ENCODE results near the gene USP38. TPM values are rescaled to one million over a fixed set of nuclear protein-coding genes. Genes with fewer than 3 reads are reported as not detected.
"Not testable (repeated sequence)": the region's sequence is repeated elsewhere in the genome, so short reads cannot be mapped to it uniquely, and the experiment has no call there.

The USP38 gene
- total RNA-seq, 1 experiment from 2014 or later = 12.6 TPM

DNA sequence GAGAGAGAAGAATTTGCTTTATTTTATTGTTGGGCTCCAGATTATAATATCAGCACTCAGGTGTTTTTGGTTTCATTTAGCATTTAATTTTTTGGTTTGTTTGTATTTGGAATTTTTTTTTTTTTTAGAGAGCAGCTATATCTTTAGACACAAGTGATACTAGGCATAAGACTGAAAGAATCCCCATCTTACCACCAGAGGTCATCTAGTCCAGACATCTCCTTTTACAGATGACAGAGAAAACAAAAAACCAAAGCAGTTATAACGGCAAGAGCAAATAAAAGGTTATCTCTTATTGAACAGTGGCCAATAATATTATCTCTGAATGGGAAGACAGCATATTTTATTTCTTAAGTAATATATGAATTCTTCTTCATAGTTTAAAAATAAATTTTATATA, 22.8 kb downstream of the USP38 start:
- no peak for DNase-seq (ENCODE audit: extremely low read depth, low read depth)

DNA sequence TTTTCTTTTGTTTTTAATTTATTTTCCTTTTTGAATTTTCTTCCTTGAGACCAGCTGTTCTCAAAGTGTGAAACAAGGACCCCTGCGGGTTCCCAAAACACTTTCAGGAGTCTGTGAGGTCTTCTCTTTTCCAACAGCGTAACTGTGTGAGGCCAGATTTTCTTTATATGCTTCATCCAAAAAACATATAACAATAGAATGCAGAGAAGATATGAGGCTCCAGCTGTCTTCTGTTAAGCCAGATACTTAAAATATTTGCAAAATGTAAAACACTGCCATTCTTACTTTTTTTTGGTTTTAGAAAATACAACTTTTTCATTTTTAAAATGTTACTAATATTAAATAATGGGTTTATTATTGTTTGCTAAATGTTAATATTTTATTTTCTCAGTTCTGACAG, 27.8 kb downstream of the USP38 start:
- DNase-seq (ENCODE audit: extremely low read depth, low read depth) = no peak

DNA sequence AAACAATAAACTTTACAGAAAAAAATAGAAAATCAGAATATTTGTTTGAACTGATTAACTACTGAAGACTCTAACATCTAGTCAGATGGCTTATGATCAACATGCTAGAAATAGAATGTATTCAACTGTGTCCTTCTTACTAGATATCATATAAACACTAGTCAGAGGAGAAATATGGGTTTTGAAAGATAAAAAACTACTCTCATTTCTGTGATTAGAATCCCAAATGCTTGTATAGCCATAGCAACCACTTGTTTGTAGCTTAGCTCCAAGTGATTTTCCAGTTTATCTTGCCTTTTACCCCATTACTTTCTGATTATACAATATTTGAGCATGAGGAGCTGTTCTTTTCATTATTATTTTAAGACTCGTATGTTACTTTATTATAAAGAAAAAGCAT, 31.2 kb downstream of the USP38 start:
- no peak for DNase-seq (ENCODE audit: extremely low read depth, low read depth)

DNA sequence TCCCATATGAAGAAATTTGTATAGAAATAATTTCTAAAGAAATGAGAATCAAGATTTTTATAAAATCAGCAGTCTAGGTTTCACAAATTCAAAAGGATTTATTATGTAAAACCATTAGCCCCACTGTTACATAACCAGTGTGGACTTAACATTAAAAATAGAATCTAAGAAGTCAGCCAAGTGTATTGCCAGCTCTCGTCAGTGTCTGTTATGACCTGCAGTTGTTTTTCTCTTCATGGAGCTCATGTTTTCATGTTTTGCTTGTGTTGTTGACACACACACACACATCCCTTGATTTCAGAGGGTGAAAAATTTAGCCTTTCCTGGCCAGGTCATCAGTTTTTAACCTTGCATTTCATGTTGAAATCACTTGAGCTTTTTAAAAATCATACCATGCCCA, 39.5 kb downstream of the USP38 start:
- no peak for DNase-seq (ENCODE audit: extremely low read depth, low read depth)

DNA sequence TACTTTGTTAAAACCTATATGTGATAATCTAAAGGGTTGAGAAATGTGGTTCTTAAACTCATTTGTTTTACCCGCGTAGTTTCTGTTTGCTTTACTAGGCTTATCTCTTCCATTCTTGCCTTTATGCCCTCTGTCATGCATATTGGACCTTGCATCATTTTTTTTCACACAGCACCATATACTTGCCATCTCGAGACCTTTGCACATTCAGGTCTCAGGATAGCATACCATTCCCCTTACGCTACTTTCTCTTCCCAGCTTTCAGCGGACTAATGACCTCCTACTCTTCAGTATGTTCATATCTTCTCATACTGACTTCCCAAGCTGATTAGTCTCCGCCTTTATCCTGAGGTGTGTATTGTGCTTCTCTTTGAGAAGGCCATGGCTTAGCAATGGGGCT, 40.5 kb downstream of the USP38 start:
- DNase-seq (ENCODE audit: extremely low read depth, low read depth) = no peak

DNA sequence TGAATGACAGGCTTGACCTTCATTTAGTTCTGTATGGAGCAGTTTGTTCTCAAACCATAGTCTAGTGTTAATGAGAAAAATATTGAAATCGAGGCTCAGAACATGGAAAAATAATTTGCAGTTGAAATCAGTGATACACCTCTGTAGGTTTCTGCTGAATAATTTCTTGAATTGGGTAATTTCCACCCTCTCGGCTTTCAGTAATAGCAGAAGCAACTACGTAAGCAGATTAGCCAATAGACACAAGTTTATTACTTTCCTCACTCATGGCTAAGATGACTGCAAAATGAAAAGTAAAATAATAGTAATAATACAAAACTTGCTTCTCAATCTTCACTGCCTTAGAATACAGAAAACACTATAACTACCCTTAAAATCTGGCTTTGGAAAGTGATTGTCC, 46.0 kb downstream of the USP38 start:
- no peak for DNase-seq (ENCODE audit: extremely low read depth, low read depth)

DNA sequence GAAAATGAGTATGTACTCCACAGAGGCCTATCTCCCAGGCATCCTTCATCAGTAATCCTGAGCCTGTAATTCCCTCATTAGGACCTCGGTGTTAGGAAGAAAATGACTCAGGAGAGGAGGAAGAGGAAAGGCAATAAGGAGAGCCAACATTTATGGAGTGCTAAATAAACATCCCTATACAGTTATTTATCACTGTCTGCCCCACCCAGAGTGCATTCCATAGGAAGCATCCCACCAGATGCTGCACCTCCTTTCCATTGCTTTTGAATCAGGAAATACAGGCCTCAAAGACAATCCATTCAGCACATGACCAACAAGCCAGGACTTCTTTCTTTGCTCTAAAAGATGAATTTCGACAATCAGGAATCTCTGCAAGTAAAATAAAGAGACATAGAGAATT, 47.6 kb downstream of the USP38 start:
- DNase-seq (ENCODE audit: extremely low read depth, low read depth) = no peak

DNA sequence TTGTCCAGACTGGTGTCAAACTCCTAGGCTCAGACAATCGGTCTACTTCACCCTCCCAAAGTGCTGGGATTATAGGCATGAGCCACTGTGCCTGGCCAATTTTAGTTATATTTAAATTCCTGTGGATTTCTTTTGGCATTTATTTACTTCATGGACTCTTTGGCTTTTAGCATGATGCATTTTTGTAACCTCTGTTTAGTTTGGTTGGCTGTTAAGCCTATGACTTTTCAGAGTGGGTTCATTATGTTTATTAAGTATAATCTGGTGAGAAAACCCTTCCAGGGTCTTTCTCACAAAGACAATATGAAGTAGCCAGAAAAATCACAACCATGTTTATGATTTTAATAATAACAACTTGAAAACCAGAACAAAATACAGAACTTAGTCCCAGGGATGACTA, 49.4 kb downstream of the USP38 start:
- no peak for DNase-seq (ENCODE audit: extremely low read depth, low read depth)

DNA sequence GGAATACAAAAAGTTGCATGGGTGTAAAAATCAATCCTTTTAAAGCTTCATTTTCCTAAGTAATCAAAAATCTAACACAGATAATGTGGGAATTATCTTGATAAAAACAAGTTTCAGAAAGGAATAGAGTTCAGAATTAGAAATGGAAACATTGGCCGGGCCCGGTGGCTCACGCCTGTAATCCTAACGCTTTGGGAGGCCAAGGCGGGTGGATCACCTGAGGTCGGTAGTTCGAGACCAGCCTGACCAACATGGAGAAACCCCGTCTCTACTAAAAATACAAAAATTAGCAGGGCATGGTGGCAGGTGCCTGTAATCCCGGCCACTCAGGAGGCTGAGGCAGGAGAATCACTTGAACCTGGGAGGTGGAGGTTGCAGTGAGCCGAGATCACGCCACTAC, 52.5 kb downstream of the USP38 start:
- not testable (repeated sequence) for DNase-seq (ENCODE audit: extremely low read depth, low read depth)

DNA sequence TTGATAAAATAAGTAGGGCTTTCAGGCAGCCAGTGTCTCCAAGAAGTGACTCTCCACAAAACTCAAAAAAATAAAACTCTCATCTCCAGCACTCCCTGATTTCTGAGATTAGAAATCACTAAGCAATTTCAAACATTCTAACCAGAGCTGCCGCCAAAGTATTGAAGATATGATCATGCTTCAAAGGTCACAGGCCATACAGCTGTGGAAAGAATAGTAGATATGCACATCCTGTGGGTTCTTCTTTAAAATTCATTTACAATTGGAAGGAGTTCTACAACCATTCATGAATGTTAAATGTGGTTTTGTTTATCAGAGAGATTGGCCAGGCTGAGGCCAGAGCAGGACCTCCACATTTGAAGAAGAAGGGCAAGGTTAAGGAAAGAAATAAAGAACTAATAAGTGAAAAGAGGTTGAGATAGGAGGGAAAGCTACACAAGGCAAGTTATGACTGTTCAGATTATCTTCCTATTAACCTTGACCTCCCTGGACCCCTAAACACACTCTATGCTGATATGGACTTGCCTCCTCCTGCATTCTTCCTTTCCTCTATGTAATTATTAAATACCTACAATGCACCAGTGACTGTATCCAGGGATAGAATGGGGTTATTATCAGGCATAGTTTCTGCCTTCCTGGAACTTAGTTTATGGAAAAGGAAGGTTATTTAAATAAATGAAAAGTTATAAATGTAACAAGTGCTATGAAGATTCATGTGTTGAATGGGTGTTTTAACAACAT, 56.4 kb downstream of the USP38 start:
- no peak for DNase-seq (ENCODE audit: extremely low read depth, low read depth)

DNA sequence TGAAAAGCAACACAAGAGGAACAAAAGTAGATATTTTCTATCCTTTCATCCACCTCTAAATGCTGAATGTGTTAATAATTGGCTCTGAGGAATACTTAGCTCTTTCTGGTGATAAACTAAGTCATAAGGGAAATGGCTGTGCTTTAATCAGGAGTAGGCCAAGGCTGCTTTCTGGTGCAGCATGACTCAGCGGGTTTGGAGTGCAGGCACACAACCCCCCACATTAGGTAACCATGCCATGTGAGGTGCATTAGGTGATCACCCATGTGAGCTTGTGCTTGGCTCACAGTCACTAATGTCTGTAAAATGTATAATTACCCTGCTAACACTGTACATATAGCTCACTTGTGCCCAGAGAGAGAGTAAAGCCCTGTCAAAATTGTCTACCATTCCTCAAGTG, 57.2 kb downstream of the USP38 start:
- no peak for DNase-seq (ENCODE audit: extremely low read depth, low read depth)

DNA sequence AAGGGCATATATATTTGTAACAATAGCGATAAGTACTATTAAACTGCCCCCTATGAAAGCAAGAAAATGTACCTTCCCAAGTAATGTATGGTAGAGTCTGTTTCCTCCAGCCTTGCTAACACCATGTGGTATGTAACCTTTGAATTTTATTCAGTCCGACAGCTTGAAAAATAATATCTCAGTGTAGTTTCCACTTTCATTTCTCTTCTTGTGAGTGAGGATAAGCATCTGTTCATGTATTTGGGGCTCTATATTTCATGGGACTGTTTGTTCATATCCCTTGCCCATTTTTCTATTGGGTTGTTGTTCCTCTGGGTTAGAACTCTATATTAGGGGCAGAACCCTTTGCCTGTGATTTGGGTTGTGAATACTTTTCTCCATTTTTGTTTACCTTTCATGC, 58.3 kb downstream of the USP38 start:
- DNase-seq (ENCODE audit: extremely low read depth, low read depth) = no peak

DNA sequence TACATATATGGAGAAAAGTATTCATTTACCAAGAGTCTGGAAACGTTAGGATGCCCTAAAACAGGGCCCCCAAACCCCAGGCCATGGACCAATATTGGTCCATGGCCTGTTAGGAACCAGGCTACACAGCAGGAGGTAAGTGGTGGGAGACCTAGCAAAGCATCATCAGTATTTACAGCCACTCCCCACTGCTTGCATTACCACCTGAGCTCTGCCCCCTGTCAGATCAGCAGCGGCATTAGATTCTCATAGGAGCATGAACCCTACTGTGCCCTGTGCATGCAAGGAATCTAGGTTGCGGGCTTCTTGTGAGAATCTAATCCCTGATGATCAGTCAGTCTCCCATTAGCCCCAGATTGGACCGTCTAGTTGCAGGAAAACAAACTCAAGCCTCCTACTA, 62.3 kb downstream of the USP38 start:
- no peak for DNase-seq (ENCODE audit: extremely low read depth, low read depth)

DNA sequence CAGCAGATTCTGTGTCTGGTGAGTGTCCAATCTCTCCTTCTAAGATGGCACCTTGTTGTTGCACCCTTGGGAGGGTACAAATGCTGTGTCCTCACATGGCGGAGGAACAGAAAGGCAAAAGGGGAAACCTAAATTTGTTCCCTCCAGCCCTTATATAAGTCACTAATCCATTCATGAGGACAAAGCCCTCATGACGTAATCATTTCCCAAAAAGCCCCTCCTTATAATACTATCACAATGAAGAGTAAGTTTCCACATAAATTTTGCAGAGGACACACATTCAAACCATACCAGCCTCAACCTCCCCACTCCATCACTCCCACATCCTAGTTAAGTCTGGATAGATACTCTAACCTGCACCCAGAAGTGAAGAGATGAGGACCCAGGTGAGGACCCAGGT, 63.1 kb downstream of the USP38 start:
- DNase-seq (ENCODE audit: extremely low read depth, low read depth) = no peak

DNA sequence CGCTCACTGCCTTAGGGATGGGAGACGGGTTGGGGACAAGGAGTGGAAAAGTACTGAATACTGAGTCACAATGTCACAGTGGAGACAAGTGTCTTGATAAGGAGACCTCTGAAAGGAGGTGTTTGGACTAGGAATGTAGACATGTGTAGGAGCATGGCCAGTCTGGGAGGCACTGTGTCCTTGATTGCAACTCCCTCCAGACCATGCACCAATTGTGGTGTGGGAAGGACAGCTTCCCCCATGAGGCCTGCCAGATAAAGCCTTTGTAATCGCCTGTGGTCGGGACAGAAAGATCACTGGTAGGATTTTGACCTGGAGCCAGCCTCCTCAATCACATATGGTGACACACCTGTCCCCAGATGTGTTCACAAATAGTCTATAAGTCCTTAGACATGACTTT, 64.1 kb downstream of the USP38 start:
- no peak for DNase-seq (ENCODE audit: extremely low read depth, low read depth)

DNA sequence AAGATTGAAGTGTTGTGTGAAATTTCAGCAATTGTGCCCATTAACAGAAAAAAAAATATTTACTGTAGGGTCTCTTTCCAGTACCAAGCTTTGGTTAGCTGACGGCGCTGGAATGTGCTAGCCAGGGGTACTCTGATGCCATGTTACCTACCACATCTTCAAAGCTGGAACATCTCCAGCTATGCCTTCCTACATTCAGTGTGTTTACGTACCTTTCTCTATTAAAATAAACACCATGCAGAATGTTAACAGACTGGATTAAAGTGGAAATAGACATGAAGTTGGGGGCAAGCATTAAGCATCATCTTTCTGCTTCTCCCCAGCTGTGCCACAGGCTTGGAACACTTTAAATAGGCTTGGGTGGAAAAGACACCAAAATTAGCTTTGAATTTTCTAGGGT, 65.9 kb downstream of the USP38 start:
- DNase-seq (ENCODE audit: extremely low read depth, low read depth) = peak; percentile 33

DNA sequence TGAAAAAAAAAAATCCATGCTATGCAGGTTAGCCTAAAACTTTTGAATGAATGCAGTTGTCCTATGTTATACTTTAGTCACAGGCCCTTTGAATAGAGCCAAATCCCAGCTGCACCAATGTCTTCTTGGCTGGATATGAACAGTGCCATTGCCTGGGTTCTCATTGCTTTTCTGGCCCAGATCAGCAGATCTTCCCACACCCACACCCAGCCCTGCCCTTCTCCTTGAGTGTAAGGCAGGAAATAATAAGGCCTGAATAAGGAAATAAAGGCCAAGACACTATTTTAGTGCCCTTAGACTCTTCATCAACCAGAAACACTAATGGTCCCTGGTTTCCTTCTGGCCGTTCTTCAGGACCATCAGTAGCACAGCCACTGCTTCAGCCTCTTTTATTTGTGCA, 66.6 kb downstream of the USP38 start:
- no peak for DNase-seq (ENCODE audit: extremely low read depth, low read depth)

DNA sequence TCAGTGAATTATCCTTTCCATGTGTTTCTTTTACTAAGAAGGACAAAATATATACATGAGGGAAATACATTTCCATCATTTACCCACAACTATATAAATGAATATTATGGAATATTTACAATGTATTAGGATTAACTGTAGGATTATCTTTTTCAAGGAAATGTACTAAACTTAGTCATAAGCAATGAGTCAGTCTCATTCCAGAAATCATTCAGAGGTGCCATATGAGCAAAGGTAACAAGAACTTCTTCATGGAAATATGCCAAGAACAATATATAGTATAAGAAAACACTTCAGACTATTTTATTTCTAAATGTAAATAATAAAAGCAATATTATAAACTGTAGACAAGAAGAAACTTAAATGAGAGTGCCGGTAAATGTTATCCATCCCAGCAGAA, 67.1 kb downstream of the USP38 start:
- no peak for DNase-seq (ENCODE audit: extremely low read depth, low read depth)

DNA sequence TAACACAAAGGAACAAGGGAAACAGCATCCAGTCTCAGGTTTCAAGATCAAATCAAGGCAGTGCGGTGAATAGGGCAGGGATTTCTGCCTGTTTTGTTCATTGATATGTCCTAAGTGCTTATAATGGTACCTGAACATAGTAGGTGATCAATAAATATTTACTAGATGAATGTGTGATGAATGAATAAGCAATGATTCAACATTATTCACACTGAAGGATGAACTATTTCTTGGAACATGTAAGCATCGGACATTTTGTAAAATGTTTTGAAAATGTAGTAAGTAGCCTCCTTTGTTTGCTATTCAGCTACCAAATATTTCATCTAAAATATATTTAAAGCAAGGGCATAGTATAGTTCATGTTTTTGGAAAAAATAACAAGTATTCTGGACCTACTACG, 67.8 kb downstream of the USP38 start:
- no peak for DNase-seq (ENCODE audit: extremely low read depth, low read depth)

DNA sequence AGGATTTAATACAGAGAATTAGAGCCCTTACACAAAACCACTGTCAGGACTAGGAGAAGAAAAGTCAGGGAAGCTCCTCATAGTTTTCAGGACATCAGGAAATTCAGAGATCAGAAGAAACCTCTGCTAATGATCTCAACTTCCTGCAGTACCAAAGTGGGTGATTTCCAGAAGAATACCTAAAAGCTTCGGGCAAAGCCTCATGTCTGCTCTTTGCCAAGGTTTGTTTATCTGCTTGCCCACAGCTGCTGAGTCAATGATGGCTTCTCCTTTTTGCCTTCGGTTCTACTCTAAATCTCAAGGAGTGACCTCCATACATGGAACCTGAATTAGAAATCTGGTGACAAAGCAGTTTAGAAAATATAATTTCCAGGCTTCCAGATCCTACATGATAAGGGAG, 68.4 kb downstream of the USP38 start:
- DNase-seq (ENCODE audit: extremely low read depth, low read depth) = no peak

DNA sequence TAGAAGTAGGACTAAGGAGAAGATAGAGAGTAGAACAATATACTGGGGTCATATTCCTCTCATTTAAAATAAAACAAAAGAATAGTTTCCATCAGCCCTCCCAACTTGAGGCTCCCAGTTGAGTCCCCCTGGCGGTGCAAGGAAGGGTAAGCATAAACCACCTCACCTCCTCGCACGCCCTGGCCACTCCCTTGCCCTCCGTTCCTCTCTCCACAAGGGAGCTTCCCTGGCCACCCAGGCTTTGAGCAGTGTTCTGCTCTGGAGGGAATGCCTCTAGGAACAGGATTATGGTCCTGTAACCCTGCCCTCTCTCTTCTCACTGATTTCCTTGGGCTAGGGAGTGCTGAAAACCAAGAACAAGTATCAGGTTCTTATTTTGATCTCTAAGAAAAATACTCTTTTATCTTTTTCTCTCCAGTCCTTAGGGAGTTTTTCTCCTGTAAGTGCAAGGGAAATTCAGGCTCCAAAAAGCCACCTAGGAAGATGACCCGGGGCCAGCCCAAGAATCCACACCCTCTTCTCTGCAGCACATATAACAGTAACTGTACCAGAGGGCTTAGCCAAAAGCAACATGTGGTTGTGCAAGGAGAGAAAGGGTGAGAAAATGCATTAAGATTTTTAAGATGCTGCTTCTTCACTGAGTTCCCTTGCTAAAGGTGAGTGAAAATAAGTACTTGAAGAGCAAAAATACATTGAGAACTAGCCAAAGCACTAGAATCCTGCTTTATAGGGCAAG, 69.9 kb downstream of the USP38 start:
- no peak for DNase-seq (ENCODE audit: extremely low read depth, low read depth)

DNA sequence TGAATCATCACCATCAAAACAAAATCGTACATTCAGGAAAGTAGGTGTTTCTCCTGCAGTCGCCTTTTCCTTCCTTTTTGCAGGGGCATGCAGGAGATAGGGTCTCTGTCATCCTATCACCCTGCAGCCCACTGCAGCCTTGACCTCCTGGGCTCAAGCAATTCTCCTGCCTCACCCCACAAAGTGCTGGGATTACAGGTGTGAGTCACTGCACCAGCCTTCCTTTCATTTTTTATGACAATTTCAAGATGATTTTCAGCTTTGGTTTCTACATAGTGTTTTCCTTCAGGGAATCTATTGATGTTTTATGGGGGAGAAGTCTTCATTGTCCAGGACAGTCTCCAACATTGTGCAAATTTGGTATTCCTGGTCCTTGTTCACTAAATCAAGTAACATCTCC, 71.7 kb downstream of the USP38 start:
- no peak for DNase-seq (ENCODE audit: extremely low read depth, low read depth)

DNA sequence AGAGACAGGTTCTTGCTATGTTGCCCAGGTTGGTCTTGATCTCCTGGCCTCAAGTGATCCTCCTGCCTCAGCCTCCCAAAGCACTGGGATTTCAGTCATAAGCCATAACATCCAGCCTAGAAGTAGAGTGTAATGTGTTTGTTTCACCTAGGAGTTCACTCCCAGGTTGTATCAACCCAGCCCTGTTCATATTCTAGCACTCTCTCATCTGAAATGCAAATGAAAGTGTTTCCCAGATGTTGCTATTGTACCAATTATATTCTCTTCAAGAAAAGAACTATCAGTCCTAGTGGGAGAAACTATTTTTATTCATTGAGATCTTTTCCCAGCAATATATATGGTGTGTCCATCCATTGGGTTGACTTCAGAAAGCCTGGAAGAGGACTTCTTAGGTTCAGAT, 72.6 kb downstream of the USP38 start:
- DNase-seq (ENCODE audit: extremely low read depth, low read depth) = no peak
